Activated T-cell treated with anti-CD3 and anti-CD28 coated beads for 48 hours (primary cell): ENCODE data around the gene CAPN2.
"Not testable (repeated sequence)": the region's sequence is repeated elsewhere in the genome, so short reads cannot be mapped to it uniquely, and the experiment has no call there.

Experiments
- DNase-seq: peaks from one replicate; pipeline ENCODE4 v3.0.0-alpha.2; 2020; ENCODE audit warnings: low read depth

CAPN2 gene

GRCh38 chr1:223792046-223792445 lies 79.7 kb downstream of the CAPN2 start:
- no peak for DNase-seq

GRCh38 chr1:223793716-223794115 lies 81.4 kb downstream of the CAPN2 start:
- no peak for DNase-seq

GRCh38 chr1:223794136-223794880 lies 82.0 kb downstream of the CAPN2 start:
- DNase-seq, result no peak

GRCh38 chr1:223796210-223796609 lies 83.9 kb downstream of the CAPN2 start:
- DNase-seq, result no peak

- no peak for DNase-seq
These were observed 89.7 kb downstream of the CAPN2 start for GRCh38 chr1:223802032-223802431.

GRCh38 chr1:223802602-223803001 lies 90.3 kb downstream of the CAPN2 start:
- DNase-seq, result no peak

- no peak for DNase-seq
These were observed 90.9 kb downstream of the CAPN2 start for GRCh38 chr1:223803211-223803610.

- not testable (repeated sequence) for DNase-seq
These were observed 97.6 kb downstream of the CAPN2 start for GRCh38 chr1:223809905-223810304.

GRCh38 chr1:223810586-223810985 lies 98.2 kb downstream of the CAPN2 start:
- no peak for DNase-seq

- no peak for DNase-seq
These were observed 99.3 kb downstream of the CAPN2 start for GRCh38 chr1:223811634-223812101.

- DNase-seq, result no peak
These were observed 101.3 kb downstream of the CAPN2 start for GRCh38 chr1:223813645-223814044.

- no peak for DNase-seq
These were observed 102.9 kb downstream of the CAPN2 start for GRCh38 chr1:223815020-223815853.

GRCh38 chr1:223815865-223816264 lies 103.5 kb downstream of the CAPN2 start:
- DNase-seq, result no peak

- not testable (repeated sequence) for DNase-seq
These were observed 104.9 kb downstream of the CAPN2 start for GRCh38 chr1:223817265-223817664.

GRCh38 chr1:223819730-223820514 lies 107.6 kb downstream of the CAPN2 start:
- DNase-seq, result no peak

- no peak for DNase-seq
These were observed 108.1 kb downstream of the CAPN2 start for GRCh38 chr1:223820515-223820858.

GRCh38 chr1:223820971-223821370 lies 108.6 kb downstream of the CAPN2 start:
- DNase-seq, result no peak

- no peak for DNase-seq
These were observed 111.9 kb downstream of the CAPN2 start for GRCh38 chr1:223824287-223824686.

GRCh38 chr1:223824712-223825111 lies 112.4 kb downstream of the CAPN2 start:
- DNase-seq, result no peak
